GM12892 (cell line): ENCODE data around the gene HOMEZ.

ENCODE experiments used
- POLR2A ChIP-seq: IDR thresholded peaks from 2 replicates; pipeline ENCODE4 v1.6.1; 2011; ENCODE audit warnings: low read depth, low read length, control low read depth
- POLR2AphosphoS5 ChIP-seq: IDR thresholded peaks from 2 replicates; pipeline ENCODE4 v1.6.1; 2011; ENCODE audit warnings: low read depth, low read length, control low read depth

DNA sequence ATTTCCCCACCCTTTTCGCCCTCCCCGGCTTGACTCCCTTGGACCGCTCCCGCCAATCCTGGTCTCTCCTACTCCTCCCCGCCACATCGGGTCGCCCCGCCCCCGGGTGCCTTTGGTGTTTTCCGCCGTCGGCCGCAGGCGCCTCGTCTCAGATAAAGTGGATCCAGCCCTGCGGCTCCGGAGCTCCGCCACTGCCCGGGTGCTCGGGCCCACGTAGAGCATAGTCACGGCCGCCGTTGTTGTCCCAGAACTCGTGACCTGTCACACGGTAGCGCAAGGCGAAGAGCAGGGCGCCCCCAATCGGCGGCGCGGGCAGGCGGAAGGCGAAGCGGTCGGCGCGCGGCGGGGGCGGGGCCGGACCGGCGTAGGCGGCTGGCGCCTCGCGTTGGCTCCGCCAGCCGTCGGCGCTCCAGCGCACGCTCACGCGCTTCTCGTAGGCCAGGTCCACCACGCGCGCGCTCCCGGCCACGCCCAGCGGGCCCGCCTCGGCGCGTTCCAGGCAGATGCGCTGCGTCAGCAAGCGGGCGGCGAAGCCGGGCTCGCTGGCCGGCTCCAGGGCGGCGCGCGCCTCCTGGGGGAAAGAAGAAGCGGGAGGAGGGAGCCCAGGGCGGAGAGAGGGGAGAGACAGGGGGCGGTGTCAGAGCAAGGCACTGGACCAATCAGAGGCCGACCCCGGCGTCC is 15.5 kb upstream of the HOMEZ start:
- TF ChIP-seq POLR2A (no peak), POLR2AphosphoS5 (no peak)
